ENCODE measurements around the gene IKBIP.

DNA sequence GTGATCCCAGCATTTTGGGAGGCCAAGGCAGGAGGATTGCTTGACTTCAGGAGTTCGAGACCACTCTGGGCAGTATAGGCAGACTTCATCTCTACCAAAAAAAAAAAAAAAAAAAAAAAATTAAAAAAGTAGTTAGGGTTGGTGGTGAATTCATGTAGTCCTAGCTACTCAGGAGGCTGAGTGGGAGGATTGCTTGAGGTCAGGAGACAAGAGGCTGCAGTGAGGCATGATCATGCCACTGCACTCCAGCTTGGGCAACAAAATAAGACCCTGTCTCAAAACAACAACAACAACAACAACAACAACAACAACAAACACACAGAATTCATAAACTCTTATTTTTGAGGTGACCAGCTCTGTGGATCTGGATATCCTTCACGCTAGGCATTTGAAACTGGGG, 34.0 kb downstream of the IKBIP start:
- TF ChIP-seq, protein P1, sequence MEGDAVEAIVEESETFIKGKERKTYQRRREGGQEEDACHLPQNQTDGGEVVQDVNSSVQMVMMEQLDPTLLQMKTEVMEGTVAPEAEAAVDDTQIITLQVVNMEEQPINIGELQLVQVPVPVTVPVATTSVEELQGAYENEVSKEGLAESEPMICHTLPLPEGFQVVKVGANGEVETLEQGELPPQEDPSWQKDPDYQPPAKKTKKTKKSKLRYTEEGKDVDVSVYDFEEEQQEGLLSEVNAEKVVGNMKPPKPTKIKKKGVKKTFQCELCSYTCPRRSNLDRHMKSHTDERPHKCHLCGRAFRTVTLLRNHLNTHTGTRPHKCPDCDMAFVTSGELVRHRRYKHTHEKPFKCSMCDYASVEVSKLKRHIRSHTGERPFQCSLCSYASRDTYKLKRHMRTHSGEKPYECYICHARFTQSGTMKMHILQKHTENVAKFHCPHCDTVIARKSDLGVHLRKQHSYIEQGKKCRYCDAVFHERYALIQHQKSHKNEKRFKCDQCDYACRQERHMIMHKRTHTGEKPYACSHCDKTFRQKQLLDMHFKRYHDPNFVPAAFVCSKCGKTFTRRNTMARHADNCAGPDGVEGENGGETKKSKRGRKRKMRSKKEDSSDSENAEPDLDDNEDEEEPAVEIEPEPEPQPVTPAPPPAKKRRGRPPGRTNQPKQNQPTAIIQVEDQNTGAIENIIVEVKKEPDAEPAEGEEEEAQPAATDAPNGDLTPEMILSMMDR (IDR thresholded peaks at IDR 0.05; ENCODE audit: insufficient read depth, low read length, poor library complexity, severe bottlenecking) = no peak
- TF ChIP-seq EZH2phosphoT487 (conservative IDR thresholded peaks at IDR 0.05; ENCODE audit: low read length) = no peak
